GM12878 (cell line): ENCODE data around the gene RAC2. TPM values are rescaled to one million over a fixed set of nuclear protein-coding genes. Genes with fewer than 3 reads are reported as not detected.
A peak's percentile ranks its signal among the peaks of the same experiment; 100 is the strongest.

Experiments used
- ATAC-seq: fragments of 200-7000 bp; cut with Tn5 transposase; 3 replicates; pipeline ENCODE4 v1.9.1; 2020; ENCODE audit warnings: mild to moderate bottlenecking, moderate library complexity
- BruUV-seq: library from RNA; stranded (reverse); fragments of 400-500 nt; replicated peaks from 2 replicates; lab custom pipeline; 2021; lab: Mats Ljungman, UMichigan
- CTCF ChIA-PET: fragments of 300-600 bp; sonication (Branson Sonifier 250); formaldehyde crosslinking; extraction: SDS; loops from one replicate; lab custom pipeline; 2021; ENCODE audit warnings: inconsistent platforms; lab: Yijun Ruan, JAX
- POLR2A ChIA-PET: fragments of 350-600 bp; formaldehyde crosslinking; extraction: SDS; loops from one replicate; lab custom pipeline; 2021; ENCODE audit warnings: inconsistent platforms; lab: Charles Lee
- RAD21 ChIA-PET: fragments of 300-600 bp; sonication (Branson Sonifier 250); formaldehyde crosslinking; loops from one replicate; lab custom pipeline; 2023; ENCODE audit warnings: antibody characterized with exemption; ENCODE audit not compliant: unreplicated experiment; lab: Charles Lee
- SMC1A ChIA-PET: fragments of 300-600 bp; sonication (Branson Sonifier 250); formaldehyde crosslinking; loops from one replicate; lab custom pipeline; 2023; ENCODE audit not compliant: unreplicated experiment, uncharacterized antibody; lab: Charles Lee
- DNase-seq: peaks from one replicate; pipeline ENCODE4 v3.0.0-alpha.2; 2011; ENCODE audit warnings: low read depth, low spot score
- FAIRE-seq: peaks from 3 replicates; lab custom pipeline; 2011; peaks lifted over from hg19 to GRCh38; lab: Jason Lieb, UNC
- H2AFZ ChIP-seq: 2 replicates; pipeline ENCODE4 v1.6.0; 2011; ENCODE audit warnings: low read depth, low read length, control low read depth; ENCODE audit not compliant: control insufficient read depth
- H3K27ac ChIP-seq: 2 replicates; pipeline ENCODE4 v1.5.1; 2011; ENCODE audit warnings: control low read depth; ENCODE audit not compliant: control insufficient read depth, insufficient read depth
- H3K27me3 ChIP-seq, 2 experiments: replicated peaks in 1 of 2; 2 replicates each; pipeline versions ENCODE4 v1.6.0 to v1.6.1; 2011; ENCODE audit warnings: low read length in 1 of 2; ENCODE audit not compliant: control insufficient read depth in 2 of 2, insufficient read depth in 2 of 2
- H3K36me3 ChIP-seq, 2 experiments: 2 replicates each; pipeline ENCODE4 v1.5.1; 2011; ENCODE audit warnings: low read length in 1 of 2; ENCODE audit not compliant: control insufficient read depth in 2 of 2, insufficient read depth in 2 of 2
- H3K4me1 ChIP-seq: 2 replicates; pipeline ENCODE4 v1.6.1; 2011; ENCODE audit warnings: mild to moderate bottlenecking, low read length, moderate library complexity, mixed read lengths; ENCODE audit not compliant: control insufficient read depth, insufficient read depth
- H3K4me2 ChIP-seq: 2 replicates; pipeline ENCODE4 v1.6.0; 2011; ENCODE audit warnings: control low read depth; ENCODE audit not compliant: control insufficient read depth, insufficient read depth
- H3K4me3 ChIP-seq: fragments of 200-600 bp; sonication (generic); 2 replicates; pipeline ENCODE4 v1.5.1; 2016
- H3K79me2 ChIP-seq: 2 replicates; pipeline ENCODE4 v1.6.0; 2011; ENCODE audit warnings: low read length; ENCODE audit not compliant: control insufficient read depth, insufficient read depth
- H3K9ac ChIP-seq: 2 replicates; pipeline ENCODE4 v1.8.0; 2011; ENCODE audit warnings: low read length, control low read depth, mixed read lengths; ENCODE audit not compliant: control insufficient read depth, insufficient read depth
- H3K9me3 ChIP-seq: replicated peaks from 3 replicates; pipeline ENCODE4 v1.5.1; 2011; ENCODE audit warnings: mild to moderate bottlenecking, low read length; ENCODE audit not compliant: control insufficient read depth, insufficient read depth
- H4K20me1 ChIP-seq: 2 replicates; pipeline ENCODE4 v1.6.0; 2011; ENCODE audit not compliant: control insufficient read depth, insufficient read depth
- BHLHE40 ChIP-seq, 2 experiments: fragments of 450-650 bp in 1 of 2; IDR thresholded peaks; 2 replicates each; pipeline ENCODE4 v1.6.1; 2011 to 2017; ENCODE audit warnings: low read depth in 2 of 2, borderline replicate concordance in 1 of 2, improper control_type of control experiment in 1 of 2, low read length in 1 of 2, mild to moderate bottlenecking in 1 of 2
- CBFB ChIP-seq: IDR thresholded peaks from 2 replicates; pipeline ENCODE4 v1.6.1; 2016; ENCODE audit warnings: antibody characterized with exemption, low read depth
- CREB1 ChIP-seq: IDR thresholded peaks from 2 replicates; pipeline ENCODE4 v1.6.1; 2012; ENCODE audit warnings: low read depth, mild to moderate bottlenecking, inconsistent platforms
- DPF2 ChIP-seq: fragments of 450-650 bp; IDR thresholded peaks from 2 replicates; pipeline ENCODE4 v1.6.1; 2017; ENCODE audit warnings: mild to moderate bottlenecking
- EGR1 ChIP-seq, 2 experiments: IDR thresholded peaks; 1 replicate in 1 of 2; 2 replicates in 1 of 2; pipeline ENCODE4 v1.6.1; 2011 to 2012; ENCODE audit warnings: low read depth in 2 of 2, low read length in 2 of 2, borderline replicate concordance in 1 of 2, mild to moderate bottlenecking in 1 of 2, moderate library complexity in 1 of 2
- EP300 ChIP-seq, 2 experiments: fragments of 150-350 bp in 1 of 2; IDR thresholded peaks; 2 replicates each; pipeline ENCODE4 v1.6.1; 2011 to 2012; ENCODE audit warnings: low read depth in 2 of 2, low read length in 2 of 2, borderline replicate concordance in 1 of 2, improper control_type of control experiment in 1 of 2, inconsistent platforms in 1 of 2; ENCODE audit not compliant: control insufficient read depth in 1 of 2
- GATAD2B ChIP-seq: fragments of 450-650 bp; conservative IDR thresholded peaks from 2 replicates; pipeline ENCODE4 v1.6.1; 2017; ENCODE audit warnings: low read depth, mild to moderate bottlenecking, moderate library complexity
- IKZF1 ChIP-seq: fragments of 450-650 bp; conservative IDR thresholded peaks from 2 replicates; pipeline ENCODE4 v1.6.1; 2017; ENCODE audit warnings: antibody characterized with exemption, mild to moderate bottlenecking
- JUNB ChIP-seq: IDR thresholded peaks from 2 replicates; pipeline ENCODE4 v1.6.1; 2016; ENCODE audit warnings: antibody characterized with exemption, mild to moderate bottlenecking
- MLLT1 ChIP-seq: fragments of 450-650 bp; IDR thresholded peaks from 2 replicates; pipeline ENCODE4 v1.6.1; 2016; ENCODE audit warnings: mild to moderate bottlenecking
- NFYA ChIP-seq: IDR thresholded peaks from 2 replicates; pipeline ENCODE4 v1.6.1; 2011; ENCODE audit warnings: low read depth, mild to moderate bottlenecking, low read length, improper control_type of control experiment, borderline replicate concordance
- RUNX3 ChIP-seq: IDR thresholded peaks from 2 replicates; pipeline ENCODE4 v1.6.1; 2012; ENCODE audit warnings: low read length, inconsistent platforms
- SP1 ChIP-seq: IDR thresholded peaks from one replicate; pipeline ENCODE4 v1.6.1; 2011; ENCODE audit warnings: low read depth, low read length
- TARDBP ChIP-seq: IDR thresholded peaks from 2 replicates; pipeline ENCODE4 v1.6.1; 2016; ENCODE audit warnings: borderline replicate concordance
- YY1 ChIP-seq: IDR thresholded peaks from 2 replicates; pipeline ENCODE4 v1.6.1; 2011; ENCODE audit warnings: low read depth, mild to moderate bottlenecking, low read length
- ZNF217 ChIP-seq: fragments of 450-650 bp; IDR thresholded peaks from 2 replicates; pipeline ENCODE4 v1.6.1; 2017; ENCODE audit warnings: antibody characterized with exemption, mild to moderate bottlenecking
- WGBS: methylation state at CpG from one replicate; pipeline ENCODE4 v1.1.6; 2016; ENCODE audit warnings: low lambda C conversion rate; ENCODE audit not compliant: insufficient replicate concordance, insufficient coverage; ENCODE audit errors: missing lambda C conversion rate; 5-methylcytosine and 5-hydroxymethylcytosine counted together
- in situ Hi-C: fragments of 300-500 bp; cut with MboI; formaldehyde crosslinking; loops from 9 replicates; pipeline ENCODE4 v1.14.3; 2018; ENCODE audit warnings: mixed read lengths
- intact Hi-C: fragments of 100-400 bp; cut with micrococcal nuclease; formaldehyde crosslinking; loops from one replicate; pipeline ENCODE4 v1.14.2; 2022; ENCODE audit not compliant: unreplicated experiment
- polyA plus RNA-seq, 11 experiments: library from polyadenylated mRNA; depleted of rRNA in 4 of 11; unstranded in 6 of 11; stranded (reverse) in 5 of 11; fragments of >200 nt; fragmentation: Nextera tagmentation in 4 of 11; fragmentation: Illumina TruSeq in 1 of 11; extraction: Ambion mirVana in 4 of 11; extraction: Trizol in 1 of 11; gene quantifications; 1 replicate in 1 of 11; 2 replicates in 10 of 11; pipeline versions ENCODE4 v1.2.1 to v1.2.3, GENCODE V29; 2011 to 2016; ENCODE audit warnings: inconsistent platforms in 2 of 11, missing spikeins in 2 of 11, low read depth in 1 of 11
- total RNA-seq, 4 experiments: library from RNA; depleted of rRNA in 3 of 4; stranded (reverse); fragments of >200 nt in 3 of 4; fragmentation: Illumina TruSeq in 1 of 4; extraction: Trizol in 1 of 4; gene quantifications; 2 replicates each; pipeline versions ENCODE4 v1.2.1 to v1.2.3, GENCODE V29; 2013 to 2021

Gene RAC2
- total and polyA plus RNA-seq, 10 of the 15 experiments (the other 5 are each of a cell fraction or from before 2014, with no cell fraction given) = 102 to 386 (median 304) TPM

DNA sequence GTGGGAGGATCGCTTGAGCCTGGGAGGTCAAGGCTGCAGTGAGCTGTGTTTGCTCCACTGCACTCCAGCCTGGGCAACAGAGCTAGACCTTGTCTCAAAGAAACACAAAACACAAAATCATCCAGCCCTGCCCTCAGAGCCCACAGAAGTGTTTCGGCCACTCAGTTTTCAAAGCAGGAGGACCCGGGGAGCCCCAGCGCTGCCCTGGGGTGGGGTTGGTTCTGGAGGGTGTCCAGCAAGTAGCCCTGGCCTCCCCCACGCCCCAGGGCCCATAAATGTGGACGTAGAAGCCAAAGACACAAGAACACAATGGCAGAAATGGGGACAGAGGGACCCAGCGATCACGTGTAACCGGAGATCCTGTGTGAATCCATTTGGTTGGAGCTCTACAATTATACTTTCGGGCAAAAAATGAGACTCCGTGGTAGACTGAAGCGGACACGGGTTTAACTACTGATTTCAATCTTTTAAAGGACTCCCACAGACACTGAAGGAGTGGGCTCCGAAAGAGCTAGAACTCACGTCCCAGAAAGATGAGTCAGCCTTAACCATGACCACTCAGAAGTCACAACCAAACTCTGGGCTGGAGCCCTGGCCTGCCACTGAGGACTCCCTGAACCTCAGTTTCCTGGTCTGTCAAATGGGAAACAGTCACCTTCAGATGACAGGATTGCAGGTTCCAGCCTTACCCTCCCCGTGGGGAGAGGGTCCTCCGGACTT lies 29.2 kb upstream of the RAC2 start:
- in situ Hi-C loops = no loop called here
- peaks cover 25% of the 10 kb centered on the region for H3K4me1 ChIP-seq
- no peaks in the 10 kb centered on the region for H3K9me3 ChIP-seq
- H3K27ac ChIP-seq = peak overlapping the region; percentile 6; the same call in 1 of the 2 replicates
- no peaks in the 10 kb centered on the region for H4K20me1 ChIP-seq
- no peak overlapping the region for H3K9ac ChIP-seq
- H2AFZ ChIP-seq = no peak overlapping the region; the same call in none of the 2 replicates
- SMC1A ChIA-PET = interaction anchor here (1.0 to 5.1 kb wide), 9 partner anchors 9 to 156 kb away, joined by 3 to 24 read pairs (median 3); partner anchors contain the start of genes CYTH4 and RAC2
- BruUV-seq = no TSS peak
- DNase-seq = no peak
- WGBS = 24% methylated on average over 17 of the region's 17 CpGs
- H3K79me2 ChIP-seq = no peaks in the 10 kb centered on the region
- RAD21 ChIA-PET = interaction anchor here (0.7 to 2.7 kb wide), 7 partner anchors 9 to 58 kb away, joined by 3 to 14 read pairs (median 7); partner anchors contain the start of genes CYTH4 and RAC2
- 0 out of 2 replicates have a peak, but pooled peaks have one; percentile 11 for TF ChIP-seq IKZF1
- 0 out of 2 replicates have a peak, but pooled peaks have one; percentile 24 for TF ChIP-seq CBFB
- TF ChIP-seq EGR1 (IDR thresholded peaks at IDR 0.05; ENCODE audit: borderline replicate concordance in 1 of 2, low read depth in 2 of 2, low read length in 2 of 2) = peak in 1 of 2 experiments; percentile 40; a peak in 1 of 3 replicates
- TF ChIP-seq NFYA = no peak
- TF ChIP-seq TARDBP = no peak
- 0 out of 2 replicates have a peak, but pooled peaks have one; percentile 24 for TF ChIP-seq ZNF217
- 0 out of 2 replicates have a peak, but pooled peaks have one; percentile 16 for TF ChIP-seq CREB1
- TF ChIP-seq DPF2 = peak; percentile 32; the same call in 1 of the 2 replicates
- TF ChIP-seq EP300 (IDR thresholded peaks at IDR 0.05; ENCODE audit: borderline replicate concordance in 1 of 2, control insufficient read depth in 1 of 2, low read depth in 2 of 2, low read length in 2 of 2) = no peak
- TF ChIP-seq YY1 = no peak
- TF ChIP-seq GATAD2B = no peak
- peak; percentile 60 for TF ChIP-seq RUNX3
- no peak for TF ChIP-seq MLLT1
- TF ChIP-seq BHLHE40 (IDR thresholded peaks at IDR 0.05; ENCODE audit: borderline replicate concordance in 1 of 2, low read depth in 2 of 2, low read length in 1 of 2) = 0 out of 4 replicates have a peak, but pooled peaks of 1 of the 2 experiments have one; percentile 15
- peak; percentile 37; the same call in 1 of the 2 replicates for TF ChIP-seq JUNB
- peak; percentile 80 for TF ChIP-seq SP1
- TF ChIP-seq, all 136 proteins: peak for 10
- intact Hi-C loops = no loop called here
- ATAC-seq = peak; percentile 80
- H3K36me3 ChIP-seq = no peaks in the 10 kb centered on the region
- no peak overlapping the region for H3K4me3 ChIP-seq
- no peaks in the 10 kb centered on the region for H3K27me3 ChIP-seq
- FAIRE-seq = peak; percentile 52
- H3K4me2 ChIP-seq = no peak overlapping the region
- ChIA-PET CTCF (interaction anchor here (0.8 to 10.5 kb wide), 4 partner anchors 8 to 183 kb away, joined by 3 to 181 read pairs (median 92); partner anchors contain the start of gene CYTH4), POLR2A (interaction anchor here (0.9 to 1.1 kb wide), 2 partner anchors 9 to 12 kb away, joined by 3 to 4 read pairs; partner anchors contain the start of gene CYTH4)
